ENCODE data around the gene TMEM145. TPM values are rescaled to one million over a fixed set of nuclear protein-coding genes. Genes with fewer than 3 reads are reported as not detected.

The TMEM145 gene
- total and polyA plus RNA-seq, 2 donors (not counting 1 experiment from before 2014, with no cell fraction given): 0.05 to 0.83 TPM

GRCh38 chr19:42295342-42295741 lies 17.8 kb upstream of the TMEM145 start:
- no peak overlapping the region for H3K27ac ChIP-seq (ENCODE audit: insufficient read depth, low read length)
- peaks cover 32% of the 10 kb centered on the region for H3K36me3 ChIP-seq (ENCODE audit: control insufficient read depth, insufficient read depth, low read length)

GRCh38 chr19:42295831-42296525 lies 17.1 kb upstream of the TMEM145 start:
- no peaks in the 10 kb centered on the region for H3K4me1 ChIP-seq (ENCODE audit: control insufficient read depth, extremely low read depth, insufficient read depth, low read length)
- no peak overlapping the region for H3K4me3 ChIP-seq (replicated peaks in 1 of 4; ENCODE audit: control extremely low read depth in 1 of 4, insufficient read depth in 1 of 4, low read depth in 3 of 4, low read length in 4 of 4)
- no peaks in the 10 kb centered on the region for H3K9me3 ChIP-seq (ENCODE audit: control insufficient read depth, insufficient read depth, low read depth, low read length)
- TF ChIP-seq EZH2 (IDR thresholded peaks at IDR 0.05; ENCODE audit: low read length, missing control alignments) (no peak), CTCF (conservative IDR thresholded peaks at IDR 0.05 in 1 of 2, IDR thresholded peaks at IDR 0.05 in 1 of 2; ENCODE audit: low read depth in 1 of 2, low read length in 2 of 2) (peak; percentile 90 to 98)
- peaks cover 25% of the 10 kb centered on the region for H3K36me3 ChIP-seq (ENCODE audit: control insufficient read depth, insufficient read depth, low read length)
- no peak overlapping the region for H3K9ac ChIP-seq (ENCODE audit: insufficient read depth, low read length)
- no peaks in the 10 kb centered on the region for H4K20me1 ChIP-seq (ENCODE audit: control insufficient read depth, extremely low read depth, insufficient read depth, low read length)
- no peak overlapping the region for H3K27ac ChIP-seq (ENCODE audit: insufficient read depth, low read length)
- H3K79me2 ChIP-seq (ENCODE audit: control insufficient read depth, insufficient read depth, low read length): no peaks in the 10 kb centered on the region
- H3K27me3 ChIP-seq (ENCODE audit: control insufficient read depth, insufficient read depth, low read length): no peaks in the 10 kb centered on the region
- no peak overlapping the region for H2AFZ ChIP-seq (ENCODE audit: low read length)
- no peak overlapping the region for H3K4me2 ChIP-seq (ENCODE audit: extremely low read depth, insufficient read depth, low read length)
- peak; percentile 31 to 53 for DNase-seq (ENCODE audit: low read depth in 2 of 2)

More at GRCh38 chr19:42295342-42295741, 17.8 kb upstream of the TMEM145 start:
- Histone ChIP-seq H4K20me1 (ENCODE audit: control insufficient read depth, extremely low read depth, insufficient read depth, low read length) (no peaks in the 10 kb centered on the region), H2AFZ (ENCODE audit: low read length) (no peak overlapping the region), H3K27me3 (ENCODE audit: control insufficient read depth, insufficient read depth, low read length) (no peaks in the 10 kb centered on the region), H3K9me3 (ENCODE audit: control insufficient read depth, insufficient read depth, low read depth, low read length) (no peaks in the 10 kb centered on the region), H3K4me3 (replicated peaks in 1 of 4; ENCODE audit: control extremely low read depth in 1 of 4, insufficient read depth in 1 of 4, low read depth in 3 of 4, low read length in 4 of 4) (no peak overlapping the region), H3K79me2 (ENCODE audit: control insufficient read depth, insufficient read depth, low read length) (no peaks in the 10 kb centered on the region), H3K4me2 (ENCODE audit: extremely low read depth, insufficient read depth, low read length) (no peak overlapping the region), H3K4me1 (ENCODE audit: control insufficient read depth, extremely low read depth, insufficient read depth, low read length) (no peaks in the 10 kb centered on the region), H3K9ac (ENCODE audit: insufficient read depth, low read length) (no peak overlapping the region)
- no peak for DNase-seq (ENCODE audit: low read depth in 2 of 2)
- TF ChIP-seq EZH2 (IDR thresholded peaks at IDR 0.05; ENCODE audit: low read length, missing control alignments) (no peak), CTCF (conservative IDR thresholded peaks at IDR 0.05 in 1 of 2, IDR thresholded peaks at IDR 0.05 in 1 of 2; ENCODE audit: low read depth in 1 of 2, low read length in 2 of 2) (no peak)

- Histone ChIP-seq H3K4me3 (replicated peaks in 1 of 4; ENCODE audit: control extremely low read depth in 1 of 4, insufficient read depth in 1 of 4, low read depth in 3 of 4, low read length in 4 of 4) (no peak overlapping the region), H4K20me1 (ENCODE audit: control insufficient read depth, extremely low read depth, insufficient read depth, low read length) (no peaks in the 10 kb centered on the region), H3K9me3 (ENCODE audit: control insufficient read depth, insufficient read depth, low read depth, low read length) (no peaks in the 10 kb centered on the region), H3K36me3 (ENCODE audit: control insufficient read depth, insufficient read depth, low read length) (peaks cover 17% of the 10 kb centered on the region), H3K27me3 (ENCODE audit: control insufficient read depth, insufficient read depth, low read length) (no peaks in the 10 kb centered on the region), H3K9ac (ENCODE audit: insufficient read depth, low read length) (no peak overlapping the region), H3K79me2 (ENCODE audit: control insufficient read depth, insufficient read depth, low read length) (no peaks in the 10 kb centered on the region), H3K4me1 (ENCODE audit: control insufficient read depth, extremely low read depth, insufficient read depth, low read length) (no peaks in the 10 kb centered on the region), H3K27ac (ENCODE audit: insufficient read depth, low read length) (no peak overlapping the region), H2AFZ (ENCODE audit: low read length) (no peak overlapping the region), H3K4me2 (ENCODE audit: extremely low read depth, insufficient read depth, low read length) (no peak overlapping the region)
- TF ChIP-seq EZH2 (IDR thresholded peaks at IDR 0.05; ENCODE audit: low read length, missing control alignments) (no peak), CTCF (conservative IDR thresholded peaks at IDR 0.05 in 1 of 2, IDR thresholded peaks at IDR 0.05 in 1 of 2; ENCODE audit: low read depth in 1 of 2, low read length in 2 of 2) (no peak)
- DNase-seq (ENCODE audit: low read depth in 2 of 2): no peak
Measured at GRCh38 chr19:42297039-42297438, 16.1 kb upstream of the TMEM145 start.

Data from fibroblast of lung (primary cell).